Mesodermal cell (in vitro differentiated cells): Measurements from ENCODE around the gene RRAS.
A peak's percentile ranks its signal among the peaks of the same experiment; 100 is the strongest.

Experiments used
- H3K27ac ChIP-seq: 2 replicates; pipeline ENCODE4 v1.7.0; 2013; ENCODE audit warnings: mild to moderate bottlenecking, low read depth, low read length, moderate library complexity; ENCODE audit not compliant: severe bottlenecking
- H3K36me3 ChIP-seq: 2 replicates; pipeline ENCODE4 v1.7.1; 2013; ENCODE audit warnings: mild to moderate bottlenecking, low read length, moderate library complexity; ENCODE audit not compliant: control insufficient read depth, insufficient read depth
- H3K4me1 ChIP-seq: one replicate; pipeline ENCODE4 v1.7.1; 2013; ENCODE audit warnings: mild to moderate bottlenecking, low read length; ENCODE audit not compliant: insufficient read depth, control insufficient read depth, poor library complexity, severe bottlenecking
- H3K4me3 ChIP-seq: 2 replicates; pipeline ENCODE4 v1.7.0; 2013; ENCODE audit warnings: low read length, control low read depth, mild to moderate bottlenecking; ENCODE audit not compliant: insufficient read depth, poor library complexity, severe bottlenecking; ENCODE audit errors: extremely low read depth
- H3K9me3 ChIP-seq: 2 replicates; pipeline ENCODE4 v1.7.1; 2013; ENCODE audit warnings: mild to moderate bottlenecking, low read length, moderate library complexity; ENCODE audit not compliant: control insufficient read depth
- WGBS, 2 experiments: methylation state at CpG; one replicate each; pipeline ENCODE4 v1.1.5; 2013; ENCODE audit warnings: missing lambda C conversion rate in 2 of 2; ENCODE audit not compliant: insufficient coverage in 2 of 2; 5-methylcytosine and 5-hydroxymethylcytosine counted together

The RRAS gene

DNA sequence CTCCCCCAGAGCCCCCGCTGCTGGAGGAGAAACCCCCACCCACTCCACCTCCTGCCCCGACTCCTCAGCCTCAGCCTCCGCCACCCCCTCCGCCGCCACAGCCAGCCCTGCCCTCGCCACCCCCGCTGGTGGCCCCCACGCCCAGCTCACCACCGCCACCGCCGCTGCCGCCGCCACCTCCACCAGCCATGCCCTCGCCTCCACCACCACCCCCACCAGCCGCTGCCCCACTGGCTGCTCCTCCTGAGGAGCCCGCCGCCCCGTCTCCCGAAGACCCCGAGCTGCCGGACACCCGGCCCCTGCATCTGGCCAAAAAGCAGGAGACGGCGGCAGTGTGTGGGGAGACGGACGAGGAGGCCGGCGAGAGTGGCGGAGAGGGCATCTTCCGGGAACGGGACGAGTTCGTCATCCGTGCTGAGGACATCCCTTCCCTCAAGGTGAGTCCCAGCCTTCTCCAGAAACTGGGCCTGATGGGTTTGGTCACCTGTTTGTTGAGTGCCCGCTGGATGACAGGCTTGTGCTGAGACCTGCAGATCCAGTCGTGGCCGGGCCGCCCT lies 38.4 kb downstream of the RRAS start:
- 93% methylated on average over 25 to 29 of the region's 38 CpGs for WGBS, 2 experiments
- no peaks in the 10 kb centered on the region for H3K9me3 ChIP-seq
- H3K4me1 ChIP-seq: no peaks in the 10 kb centered on the region
- no peak overlapping the region for H3K27ac ChIP-seq
- H3K4me3 ChIP-seq: no peak overlapping the region
- peaks cover 93% of the 10 kb centered on the region for H3K36me3 ChIP-seq

DNA sequence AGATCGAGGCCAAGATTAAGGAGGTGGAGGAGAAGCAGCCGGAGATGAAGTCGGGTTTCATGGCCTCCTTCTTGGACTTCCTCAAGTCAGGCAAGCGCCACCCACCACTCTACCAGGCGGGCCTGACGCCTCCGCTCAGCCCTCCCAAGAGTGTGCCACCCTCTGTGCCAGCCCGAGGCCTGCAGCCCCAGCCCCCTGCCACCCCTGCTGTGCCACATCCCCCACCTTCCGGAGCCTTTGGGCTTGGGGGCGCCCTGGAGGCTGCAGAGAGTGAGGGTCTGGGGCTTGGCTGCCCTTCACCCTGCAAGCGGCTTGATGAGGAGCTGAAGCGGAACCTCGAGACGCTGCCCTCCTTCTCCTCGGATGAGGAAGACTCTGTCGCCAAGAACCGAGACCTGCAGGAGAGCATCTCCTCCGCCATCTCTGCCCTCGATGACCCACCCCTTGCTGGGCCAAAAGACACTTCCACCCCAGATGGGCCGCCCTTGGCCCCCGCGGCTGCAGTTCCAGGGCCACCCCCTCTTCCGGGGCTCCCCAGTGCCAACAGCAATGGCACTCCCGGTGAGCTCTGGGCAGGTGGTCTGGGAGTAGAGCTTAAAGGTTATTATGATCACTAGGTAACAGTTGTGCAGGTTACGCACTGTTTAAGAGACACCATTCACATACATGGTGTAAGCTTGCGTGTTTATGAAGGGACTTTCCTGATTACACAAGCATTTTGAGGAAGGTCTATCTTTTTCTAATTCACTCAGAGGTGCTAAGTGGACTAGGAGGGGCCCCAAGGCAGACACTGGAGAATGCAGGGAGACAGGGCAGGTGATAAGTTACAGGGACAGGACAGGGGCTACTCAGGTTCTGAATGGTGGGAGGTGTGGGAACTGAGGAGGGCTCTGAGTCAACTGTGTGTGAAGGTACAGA lies 40.3 kb downstream of the RRAS start:
- 96 to 98% methylated on average over 20 to 21 of the region's 26 CpGs for whole genome bisulfite sequencing, 2 experiments
- Histone ChIP-seq H3K9me3 (no peaks in the 10 kb centered on the region), H3K36me3 (peaks cover 93% of the 10 kb centered on the region)

DNA sequence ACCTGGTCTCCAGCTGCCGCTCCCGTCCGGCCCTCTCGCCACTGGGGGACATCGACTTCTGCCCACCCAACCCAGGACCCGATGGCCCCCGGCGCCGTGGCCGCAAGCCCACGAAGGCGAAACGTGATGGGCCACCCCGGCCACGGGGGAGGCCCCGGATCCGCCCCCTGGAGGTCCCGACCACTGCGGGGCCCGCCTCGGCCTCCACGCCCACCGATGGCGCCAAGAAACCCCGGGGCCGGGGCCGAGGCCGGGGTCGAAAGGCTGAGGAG lies 42.3 kb downstream of the RRAS start:
- WGBS, 2 experiments: 99% methylated on average over 23 to 24 of the region's 29 CpGs
- Histone ChIP-seq H3K4me3 (no peak overlapping the region), H3K4me1 (peaks cover 5% of the 10 kb centered on the region), H3K27ac (no peak overlapping the region), H3K9me3 (no peaks in the 10 kb centered on the region), H3K36me3 (peaks cover 84% of the 10 kb centered on the region)

More for the DNA sequence above, 40.3 kb downstream of the RRAS start:
- no peak overlapping the region for H3K27ac ChIP-seq
- no peaks in the 10 kb centered on the region for H3K4me1 ChIP-seq
- H3K4me3 ChIP-seq: no peak overlapping the region

DNA sequence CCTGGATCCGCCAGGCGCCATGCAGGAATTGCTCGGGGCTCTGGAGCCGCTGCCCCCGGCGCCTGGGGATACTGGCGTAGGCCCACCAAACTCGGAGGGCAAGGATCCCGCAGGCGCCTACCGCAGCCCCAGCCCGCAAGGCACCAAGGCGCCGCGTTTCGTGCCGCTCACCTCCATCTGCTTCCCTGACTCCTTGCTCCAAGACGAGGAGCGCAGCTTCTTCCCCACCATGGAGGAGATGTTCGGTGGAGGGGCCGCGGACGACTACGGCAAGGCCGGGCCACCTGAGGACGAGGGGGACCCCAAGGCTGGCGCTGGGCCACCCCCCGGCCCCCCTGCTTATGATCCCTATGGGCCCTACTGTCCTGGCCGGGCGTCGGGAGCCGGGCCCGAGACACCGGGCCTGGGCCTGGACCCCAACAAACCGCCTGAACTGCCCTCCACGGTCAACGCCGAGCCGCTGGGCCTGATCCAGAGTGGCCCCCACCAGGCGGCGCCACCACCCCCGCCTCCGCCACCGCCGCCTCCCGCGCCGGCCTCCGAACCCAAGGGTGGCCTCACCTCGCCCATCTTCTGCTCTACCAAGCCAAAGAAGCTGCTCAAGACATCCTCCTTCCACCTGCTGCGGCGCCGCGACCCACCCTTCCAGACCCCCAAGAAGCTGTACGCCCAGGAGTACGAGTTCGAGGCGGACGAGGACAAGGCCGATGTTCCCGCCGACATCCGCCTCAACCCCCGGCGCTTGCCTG lies 42.8 kb downstream of the RRAS start:
- Histone ChIP-seq H3K4me1 (peaks cover 5% of the 10 kb centered on the region), H3K4me3 (no peak overlapping the region), H3K27ac (no peak overlapping the region), H3K36me3 (peaks cover 79% of the 10 kb centered on the region), H3K9me3 (no peaks in the 10 kb centered on the region)
- WGBS, 2 experiments: 97% methylated on average over 51 to 57 of the region's 65 CpGs

DNA sequence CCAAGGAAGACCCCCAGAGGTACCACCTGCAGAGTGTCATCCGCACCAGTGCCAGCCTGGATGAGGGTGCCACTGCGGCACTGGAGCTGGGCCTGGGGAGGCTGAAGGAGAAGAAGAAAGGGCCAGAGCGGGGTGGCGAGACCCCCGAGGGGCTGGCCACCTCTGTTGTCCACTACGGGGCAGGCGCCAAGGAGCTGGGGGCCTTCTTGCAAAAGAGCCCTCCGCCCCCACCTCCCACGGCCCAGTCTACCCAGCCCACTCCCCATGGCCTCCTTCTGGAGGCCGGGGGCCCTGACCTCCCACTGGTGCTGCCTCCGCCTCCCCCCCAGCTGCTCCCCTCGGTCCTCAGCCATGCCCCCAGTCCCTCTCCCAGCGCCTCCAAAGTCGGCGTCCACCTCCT lies 43.5 kb downstream of the RRAS start:
- Histone ChIP-seq H3K4me1 (peaks cover 5% of the 10 kb centered on the region), H3K9me3 (no peaks in the 10 kb centered on the region)
- WGBS, 2 experiments: 93 to 97% methylated on average over 10 to 13 of the region's 15 CpGs

DNA sequence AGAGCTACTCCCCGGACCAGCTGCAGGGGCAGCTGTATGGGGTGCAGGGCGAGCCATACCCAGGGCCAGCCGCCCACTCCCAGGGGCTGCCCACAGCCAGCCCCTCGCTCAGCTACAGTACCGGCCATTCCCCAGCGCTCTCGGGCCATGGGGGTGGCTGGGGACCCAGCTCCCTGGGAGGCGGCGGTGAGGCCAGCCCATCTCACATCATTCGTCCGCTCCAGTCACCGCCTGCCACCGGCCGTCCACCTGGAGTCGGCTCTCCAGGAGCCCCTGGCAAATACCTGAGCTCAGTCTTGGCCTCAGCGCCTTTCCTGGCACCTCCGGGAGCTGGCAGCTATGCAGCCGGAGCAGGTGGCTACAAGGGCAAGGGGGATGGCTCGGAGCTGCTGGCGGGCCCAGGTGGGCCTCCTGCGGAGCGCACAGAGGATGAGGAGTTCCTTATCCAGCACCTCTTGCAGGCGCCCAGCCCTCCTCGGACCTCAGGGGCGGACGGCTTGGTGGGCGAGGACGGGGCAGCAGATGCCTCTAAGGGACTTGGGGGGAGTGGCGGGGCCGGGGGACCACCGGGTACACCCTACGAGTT lies 44.0 kb downstream of the RRAS start:
- WGBS, 2 experiments: 89 to 94% methylated on average over 22 to 32 of the region's 32 CpGs
- Histone ChIP-seq H3K27ac (no peak overlapping the region), H3K36me3 (peaks cover 68% of the 10 kb centered on the region), H3K4me1 (peaks cover 5% of the 10 kb centered on the region), H3K4me3 (no peak overlapping the region), H3K9me3 (no peaks in the 10 kb centered on the region)

More for the DNA sequence above, 43.5 kb downstream of the RRAS start:
- Histone ChIP-seq H3K36me3 (peaks cover 73% of the 10 kb centered on the region), H3K27ac (no peak overlapping the region), H3K4me3 (no peak overlapping the region)

DNA sequence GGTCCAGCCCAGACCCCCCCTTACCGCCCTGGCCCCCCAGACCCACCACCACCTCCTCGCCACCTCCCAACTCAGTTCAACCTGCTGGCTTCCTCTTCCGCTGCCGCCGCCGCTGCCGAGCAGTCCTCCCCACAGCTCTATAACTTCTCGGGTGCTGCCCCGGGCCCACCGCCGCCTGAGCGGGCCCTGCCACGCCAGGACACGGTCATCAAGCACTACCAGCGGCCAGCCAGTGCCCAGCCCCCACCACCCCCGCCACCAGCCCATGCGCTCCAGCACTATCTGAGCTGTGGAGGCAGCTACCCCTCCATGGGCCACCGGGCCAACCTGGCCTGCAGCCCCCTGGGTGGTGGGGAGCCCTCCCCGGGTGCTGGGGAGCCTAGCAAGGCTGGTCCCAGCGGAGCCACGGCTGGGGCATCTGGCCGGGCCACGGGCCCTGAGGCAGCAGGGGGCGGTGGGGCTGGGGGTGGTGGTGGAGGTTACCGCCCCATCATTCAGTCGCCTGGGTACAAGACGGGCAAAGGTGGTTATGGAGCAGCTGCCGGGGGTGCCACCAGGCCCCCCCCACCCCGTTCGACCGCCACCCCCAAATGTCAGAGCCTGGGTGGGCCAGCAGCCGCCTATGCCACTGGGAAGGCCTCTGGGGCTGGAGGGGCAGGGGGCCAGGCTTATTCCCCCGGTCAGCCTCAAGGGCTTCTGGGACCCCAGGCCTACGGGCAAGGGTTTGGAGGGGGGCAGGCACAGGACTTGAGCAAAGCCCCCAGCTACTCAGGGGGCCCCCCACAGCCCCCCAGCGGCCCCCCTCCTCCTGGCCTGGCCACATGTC lies 44.7 kb downstream of the RRAS start:
- Histone ChIP-seq H3K4me1 (peaks cover 5% of the 10 kb centered on the region), H3K9me3 (no peaks in the 10 kb centered on the region), H3K27ac (no peak overlapping the region), H3K36me3 (peaks cover 64% of the 10 kb centered on the region), H3K4me3 (no peak overlapping the region)
- 92 to 95% methylated on average over 21 to 25 of the region's 35 CpGs for WGBS, 2 experiments

DNA sequence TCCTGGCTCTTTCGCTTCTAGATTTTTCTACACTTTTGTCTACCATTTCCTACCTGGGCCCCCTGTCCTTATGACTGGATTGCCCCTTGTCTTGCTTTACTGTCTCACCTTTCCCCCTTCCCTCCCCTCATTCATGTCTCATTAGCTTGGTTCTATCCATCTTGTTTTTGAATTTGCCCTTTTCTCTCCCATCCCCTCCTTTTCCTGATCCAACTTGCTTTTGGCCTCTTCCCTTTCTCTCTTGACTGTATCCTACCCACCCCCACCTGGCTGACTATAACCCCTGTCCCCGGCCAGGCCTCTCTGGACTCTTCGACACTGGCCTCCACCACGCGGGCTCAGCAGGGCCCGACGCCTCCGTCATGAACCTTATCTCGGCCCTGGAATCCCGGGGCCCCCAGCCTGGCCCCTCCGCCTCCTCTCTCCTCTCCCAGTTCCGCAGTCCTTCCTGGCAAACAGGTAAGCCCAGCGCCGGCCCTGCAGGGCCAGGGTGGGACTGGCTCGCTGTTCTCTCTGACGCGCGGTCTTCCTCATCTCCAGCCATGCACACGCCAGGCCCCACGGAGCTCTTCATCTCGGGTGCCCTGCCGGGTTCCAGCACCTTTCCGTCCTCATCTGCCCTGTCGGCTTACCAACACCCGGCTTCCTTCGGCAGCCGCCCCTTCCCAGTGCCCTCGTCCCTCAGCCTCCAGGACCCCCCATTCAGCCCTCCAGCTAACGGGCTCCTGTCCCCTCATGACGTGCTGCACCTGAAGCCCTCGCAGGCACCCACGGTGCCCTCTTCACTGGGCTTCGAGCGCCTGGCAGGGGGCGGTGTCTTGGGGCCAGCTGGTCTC lies 45.6 kb downstream of the RRAS start:
- Histone ChIP-seq H3K4me1 (peaks cover 5% of the 10 kb centered on the region), H3K27ac (no peak overlapping the region), H3K9me3 (no peaks in the 10 kb centered on the region), H3K36me3 (peaks cover 56% of the 10 kb centered on the region), H3K4me3 (no peak overlapping the region)
- WGBS, 2 experiments: 96% methylated on average over 28 to 35 of the region's 35 CpGs

DNA sequence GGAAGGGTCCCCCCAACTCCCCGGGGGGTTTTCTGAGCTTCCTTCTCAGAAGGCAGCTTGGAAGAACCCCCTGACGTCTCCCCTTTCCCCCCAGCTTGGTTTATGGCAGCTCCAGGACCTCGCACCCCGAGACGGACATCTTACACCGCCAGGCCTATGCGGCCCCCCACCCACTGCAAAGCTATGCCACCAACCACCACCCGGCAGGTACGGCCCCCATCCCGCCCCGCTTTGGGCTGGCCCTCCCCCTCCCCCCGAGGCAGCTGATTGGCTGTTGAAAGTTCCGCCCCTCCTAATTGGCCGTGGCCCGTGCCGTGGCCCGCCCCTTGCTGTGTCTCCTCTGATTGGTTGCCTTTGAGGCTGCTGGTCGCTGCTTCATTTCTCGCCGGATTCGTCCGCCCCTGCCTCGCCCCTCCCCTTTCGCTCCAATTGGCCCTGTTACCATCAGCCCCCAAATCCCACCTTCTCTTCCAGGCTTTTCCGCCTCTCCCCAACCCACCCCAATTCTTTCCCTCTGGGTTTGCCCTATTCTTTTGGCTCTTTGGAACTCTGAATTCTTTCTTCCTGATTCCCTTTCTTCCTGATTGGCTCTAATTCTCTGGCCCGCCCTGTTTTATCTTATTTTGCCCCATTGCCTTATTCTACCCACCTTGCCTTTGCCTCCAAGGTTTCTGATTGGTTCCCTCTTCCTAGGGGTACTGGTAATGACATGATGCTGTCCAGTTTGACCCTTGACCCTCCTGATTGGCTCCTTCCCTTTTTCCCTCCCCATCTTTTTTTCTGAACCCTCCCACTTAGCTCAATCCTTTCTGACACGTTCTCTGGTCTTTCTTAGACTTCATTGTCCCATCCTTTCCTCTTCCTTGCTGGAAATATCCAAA lies 46.5 kb downstream of the RRAS start:
- peak overlapping the region; percentile 72 for H3K27ac ChIP-seq
- H3K4me3 ChIP-seq: peak overlapping the region; percentile 93
- 11 to 14% methylated on average over 16 to 21 of the region's 27 CpGs for WGBS, 2 experiments

More for the DNA sequence above, 46.5 kb downstream of the RRAS start:
- Histone ChIP-seq H3K9me3 (no peaks in the 10 kb centered on the region), H3K4me1 (peaks cover 5% of the 10 kb centered on the region), H3K36me3 (peaks cover 47% of the 10 kb centered on the region)
